HFFc6 (cell line): ENCODE data around the gene MAP4. TPM values are rescaled to one million over a fixed set of nuclear protein-coding genes. Genes with fewer than 3 reads are reported as not detected.

Source experiments
- DNase-seq: peaks from one replicate; pipeline ENCODE4 v3.0.0-alpha.2; 2018
- H3K27ac Mint-ChIP-seq: 2 replicates; pipeline ENCODE4 v1.8.0; 2020; ENCODE audit warnings: mild to moderate bottlenecking, mixed read lengths
- H3K27me3 Mint-ChIP-seq: 2 replicates; pipeline ENCODE4 v1.8.0; 2021; ENCODE audit warnings: mild to moderate bottlenecking, moderate library complexity, mixed read lengths; ENCODE audit not compliant: insufficient read depth
- H3K36me3 Mint-ChIP-seq: 2 replicates; pipeline ENCODE4 v1.8.0; 2021; ENCODE audit warnings: low read depth, mixed read lengths
- H3K4me1 Mint-ChIP-seq: 2 replicates; pipeline ENCODE4 v1.8.0; 2020; ENCODE audit warnings: low read depth, mixed read lengths
- H3K4me3 Mint-ChIP-seq: 2 replicates; pipeline ENCODE4 v1.8.0; 2020; ENCODE audit warnings: mild to moderate bottlenecking, moderate library complexity, mixed read lengths
- H3K9me3 Mint-ChIP-seq: 2 replicates; pipeline ENCODE4 v1.8.0; 2020; ENCODE audit warnings: mild to moderate bottlenecking, mixed read lengths
- CTCF ChIP-seq: fragments of 200-600 bp; sonication (generic); IDR thresholded peaks from 2 replicates; pipeline ENCODE4 v1.5.0; 2021; ENCODE audit warnings: antibody characterized with exemption, mild to moderate bottlenecking
- total RNA-seq, 6 experiments: library from RNA; stranded (reverse); fragmentation: NEBNext Ultra II Directional; extraction: Animal tissue kit (Norgen Biotek cat#: 25700); gene quantifications; 2 replicates in 1 of 6; 3 replicates in 5 of 6; pipeline ENCODE4 v1.2.3, GENCODE V29; 2021

The MAP4 gene
- total RNA-seq, 6 experiments from 2014 or later, result 294 to 328 (median 312) TPM

GRCh38 chr3:47850564-47851410 is 165.4 kb downstream of the MAP4 start:
- TF ChIP-seq CTCF, result no peak
- peak overlapping the region; percentile 49 for H3K27ac Mint-ChIP-seq
- H3K9me3 Mint-ChIP-seq, result no peaks in the 10 kb centered on the region; the same call in 1 of the 2 replicates
- peaks cover 29% of the 10 kb centered on the region; the same call in 1 of the 2 replicates for H3K36me3 Mint-ChIP-seq
- H3K4me3 Mint-ChIP-seq, result no peak overlapping the region; the same call in 1 of the 2 replicates
- peaks cover 36% of the 10 kb centered on the region for H3K27me3 Mint-ChIP-seq
- no peaks in the 10 kb centered on the region for H3K4me1 Mint-ChIP-seq
- no peak for DNase-seq

GRCh38 chr3:47849699-47850563 is 166.3 kb downstream of the MAP4 start:
- no peak overlapping the region; the same call in 1 of the 2 replicates for H3K4me3 Mint-ChIP-seq
- DNase-seq, result peak; percentile 21
- H3K36me3 Mint-ChIP-seq, result peaks cover 21% of the 10 kb centered on the region; the same call in 1 of the 2 replicates
- peak overlapping the region; percentile 49 for H3K27ac Mint-ChIP-seq
- TF ChIP-seq CTCF, result peak; percentile 76
- no peaks in the 10 kb centered on the region; the same call in 1 of the 2 replicates for H3K9me3 Mint-ChIP-seq
- H3K4me1 Mint-ChIP-seq, result no peaks in the 10 kb centered on the region
- peaks cover 35% of the 10 kb centered on the region for H3K27me3 Mint-ChIP-seq

- TF ChIP-seq CTCF, result no peak
- H3K27ac Mint-ChIP-seq, result 0 out of 2 replicates have a peak overlapping the region, but pooled peaks have one; percentile 24
- no peak overlapping the region; the same call in 1 of the 2 replicates for H3K4me3 Mint-ChIP-seq
- peaks cover 19% of the 10 kb centered on the region; the same call in 1 of the 2 replicates for H3K36me3 Mint-ChIP-seq
- no peaks in the 10 kb centered on the region; the same call in 1 of the 2 replicates for H3K9me3 Mint-ChIP-seq
- no peaks in the 10 kb centered on the region for H3K4me1 Mint-ChIP-seq
- no peak for DNase-seq
- H3K27me3 Mint-ChIP-seq, result peaks cover 34% of the 10 kb centered on the region
Measured at GRCh38 chr3:47849186-47849698, 167.0 kb downstream of the MAP4 start.

GRCh38 chr3:47848599-47849117 is 167.6 kb downstream of the MAP4 start:
- no peak for DNase-seq
- no peak for TF ChIP-seq CTCF
- H3K27me3 Mint-ChIP-seq, result peaks cover 32% of the 10 kb centered on the region
- H3K27ac Mint-ChIP-seq, result peak overlapping the region; percentile 26; the same call in 1 of the 2 replicates
- H3K9me3 Mint-ChIP-seq, result no peaks in the 10 kb centered on the region; the same call in 1 of the 2 replicates
- H3K4me3 Mint-ChIP-seq, result no peak overlapping the region; the same call in 1 of the 2 replicates
- H3K4me1 Mint-ChIP-seq, result no peaks in the 10 kb centered on the region
- H3K36me3 Mint-ChIP-seq, result peaks cover 19% of the 10 kb centered on the region; the same call in 1 of the 2 replicates
